Type B pancreatic cell (in vitro differentiated cells): ENCODE results near the gene MATCAP1. TPM values are rescaled to one million over a fixed set of nuclear protein-coding genes. Genes with fewer than 3 reads are reported as not detected.

Experiments
- DNase-seq: peaks from one replicate; pipeline ENCODE4 v3.0.0; 2021; ENCODE audit warnings: mixed read lengths; ENCODE audit not compliant: unreplicated experiment; ENCODE audit errors: extremely low spot score
- H3K27ac Mint-ChIP-seq: 2 replicates; pipeline ENCODE4 v1.8.0; 2021; ENCODE audit warnings: mild to moderate bottlenecking, mixed read lengths
- H3K27me3 Mint-ChIP-seq: 2 replicates; pipeline ENCODE4 v1.8.0; 2021; ENCODE audit warnings: mixed read lengths
- H3K36me3 Mint-ChIP-seq: 2 replicates; pipeline ENCODE4 v1.8.0; 2021; ENCODE audit warnings: mixed read lengths
- H3K4me1 Mint-ChIP-seq: one replicate; pipeline ENCODE4 v1.8.0; 2021; ENCODE audit warnings: mixed read lengths; ENCODE audit not compliant: unreplicated experiment
- H3K4me3 Mint-ChIP-seq: 2 replicates; pipeline ENCODE4 v1.8.0; 2021; ENCODE audit warnings: mild to moderate bottlenecking, mixed read lengths
- H3K9me3 Mint-ChIP-seq: 2 replicates; pipeline ENCODE4 v1.8.0; 2021; ENCODE audit warnings: mixed read lengths
- CTCF ChIP-seq: fragments of 200-600 bp; sonication (generic); conservative IDR thresholded peaks from 2 replicates; pipeline ENCODE4 v1.5.0; 2021; ENCODE audit warnings: antibody characterized with exemption, mild to moderate bottlenecking
- total RNA-seq: library from RNA; stranded (reverse); gene quantifications from 2 replicates; pipeline ENCODE4 v1.2.1, GENCODE V29; 2021; ENCODE audit warnings: low replicate concordance

MATCAP1 gene
- total RNA-seq, 1 donor from 2014 or later, result 77.8 TPM

GRCh38 chr16:67210069-67210937, 26.5 kb upstream of the MATCAP1 start:
- DNase-seq, result no peak
- no peak overlapping the region for H3K4me3 Mint-ChIP-seq
- H3K36me3 Mint-ChIP-seq, result no peaks in the 10 kb centered on the region
- no peaks in the 10 kb centered on the region for H3K9me3 Mint-ChIP-seq
- H3K27me3 Mint-ChIP-seq, result no peaks in the 10 kb centered on the region
- no peaks in the 10 kb centered on the region for H3K4me1 Mint-ChIP-seq
- no peak overlapping the region for H3K27ac Mint-ChIP-seq
- no peak for TF ChIP-seq CTCF

- Mint-ChIP-seq H3K27me3 (no peaks in the 10 kb centered on the region), H3K4me3 (no peak overlapping the region)
Observed at GRCh38 chr16:67209565-67209964, 25.8 kb upstream of the MATCAP1 start.

GRCh38 chr16:67208154-67208896, 24.6 kb upstream of the MATCAP1 start:
- no peak overlapping the region for H3K27ac Mint-ChIP-seq
- H3K4me3 Mint-ChIP-seq, result no peak overlapping the region
- H3K27me3 Mint-ChIP-seq, result no peaks in the 10 kb centered on the region
- no peaks in the 10 kb centered on the region for H3K4me1 Mint-ChIP-seq
- no peak for DNase-seq
- no peak for TF ChIP-seq CTCF
- no peaks in the 10 kb centered on the region for H3K36me3 Mint-ChIP-seq
- H3K9me3 Mint-ChIP-seq, result no peaks in the 10 kb centered on the region

More at GRCh38 chr16:67209565-67209964, 25.8 kb upstream of the MATCAP1 start:
- no peak for TF ChIP-seq CTCF
- Mint-ChIP-seq H3K27ac (no peak overlapping the region), H3K9me3 (no peaks in the 10 kb centered on the region), H3K36me3 (no peaks in the 10 kb centered on the region), H3K4me1 (no peaks in the 10 kb centered on the region)
- DNase-seq, result no peak

- Mint-ChIP-seq H3K27ac (no peak overlapping the region), H3K9me3 (no peaks in the 10 kb centered on the region), H3K36me3 (no peaks in the 10 kb centered on the region), H3K27me3 (no peaks in the 10 kb centered on the region), H3K4me1 (no peaks in the 10 kb centered on the region), H3K4me3 (no peak overlapping the region)
- no peak for TF ChIP-seq CTCF
- DNase-seq, result no peak
Observed at GRCh38 chr16:67207249-67208091, 23.7 kb upstream of the MATCAP1 start.

- no peak for DNase-seq
- H3K4me1 Mint-ChIP-seq, result no peaks in the 10 kb centered on the region
- H3K4me3 Mint-ChIP-seq, result no peak overlapping the region
- H3K27ac Mint-ChIP-seq, result no peak overlapping the region
- no peaks in the 10 kb centered on the region for H3K27me3 Mint-ChIP-seq
- H3K36me3 Mint-ChIP-seq, result no peaks in the 10 kb centered on the region
- TF ChIP-seq CTCF, result no peak
- no peaks in the 10 kb centered on the region for H3K9me3 Mint-ChIP-seq
Observed at GRCh38 chr16:67206838-67207248, 23.1 kb upstream of the MATCAP1 start.
